ENCODE measurements around the gene LHFPL3.

DNA sequence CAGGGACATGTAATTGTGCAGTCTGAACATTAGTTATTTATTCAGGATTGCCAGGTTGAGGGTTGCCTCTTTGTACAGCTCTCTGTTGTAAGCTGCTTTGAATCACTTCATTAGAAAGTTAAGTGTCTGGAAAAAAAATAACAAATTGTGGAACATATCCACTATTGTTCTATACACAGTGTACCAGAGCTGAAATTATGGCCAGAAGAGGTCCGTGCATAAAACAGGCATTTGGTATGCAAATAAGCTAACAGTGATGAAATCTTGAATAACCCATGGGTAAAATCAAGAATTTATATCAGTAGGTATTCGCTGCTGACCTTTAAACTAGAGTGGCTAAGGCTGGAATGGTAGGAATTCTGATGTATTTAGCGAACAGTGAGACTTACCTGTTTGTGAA, 152.1 kb downstream of the LHFPL3 start:
- TF ChIP-seq EP300 (IDR thresholded peaks at IDR 0.05; ENCODE audit: borderline replicate concordance) (no peak), TAF1 (IDR thresholded peaks at IDR 0.05; ENCODE audit: low read depth) (no peak), YY1 (IDR thresholded peaks at IDR 0.05; ENCODE audit: low read depth) (no peak), NFIC (IDR thresholded peaks at IDR 0.05) (no peak), FOXM1 (IDR thresholded peaks at IDR 0.05; ENCODE audit: borderline replicate concordance, low read depth) (no peak), RAD21 (IDR thresholded peaks at IDR 0.05; ENCODE audit: low read depth) (no peak), CEBPB (IDR thresholded peaks at IDR 0.05) (no peak), TCF12 (IDR thresholded peaks at IDR 0.05; ENCODE audit: low read depth) (no peak), TEAD4 (IDR thresholded peaks at IDR 0.05) (no peak), CREB1 (IDR thresholded peaks at IDR 0.05; ENCODE audit: low read depth) (no peak), ZBTB7A (IDR thresholded peaks at IDR 0.05; ENCODE audit: low read depth) (no peak), EGR1 (IDR thresholded peaks at IDR 0.05) (no peak)
- TF ChIP-seq, protein P1, sequence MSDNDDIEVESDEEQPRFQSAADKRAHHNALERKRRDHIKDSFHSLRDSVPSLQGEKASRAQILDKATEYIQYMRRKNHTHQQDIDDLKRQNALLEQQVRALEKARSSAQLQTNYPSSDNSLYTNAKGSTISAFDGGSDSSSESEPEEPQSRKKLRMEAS (IDR thresholded peaks at IDR 0.05), result no peak
- TF ChIP-seq, protein P2, sequence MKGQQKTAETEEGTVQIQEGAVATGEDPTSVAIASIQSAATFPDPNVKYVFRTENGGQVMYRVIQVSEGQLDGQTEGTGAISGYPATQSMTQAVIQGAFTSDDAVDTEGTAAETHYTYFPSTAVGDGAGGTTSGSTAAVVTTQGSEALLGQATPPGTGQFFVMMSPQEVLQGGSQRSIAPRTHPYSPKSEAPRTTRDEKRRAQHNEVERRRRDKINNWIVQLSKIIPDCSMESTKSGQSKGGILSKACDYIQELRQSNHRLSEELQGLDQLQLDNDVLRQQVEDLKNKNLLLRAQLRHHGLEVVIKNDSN (IDR thresholded peaks at IDR 0.05), result no peak

All from Ishikawa (cell line).